HG02571 (cell line): ENCODE data around the gene HERPUD2.
"Not testable (repeated sequence)": the region's sequence is repeated elsewhere in the genome, so short reads cannot be mapped to it uniquely, and the experiment has no call there.

Source experiments
- ATAC-seq: cut with Tn5 transposase; IDR thresholded peaks from one replicate; pipeline ENCODE4 v1.9.1; 2021; ENCODE audit warnings: mild to moderate bottlenecking, moderate library complexity; ENCODE audit not compliant: unreplicated experiment

Gene HERPUD2

DNA sequence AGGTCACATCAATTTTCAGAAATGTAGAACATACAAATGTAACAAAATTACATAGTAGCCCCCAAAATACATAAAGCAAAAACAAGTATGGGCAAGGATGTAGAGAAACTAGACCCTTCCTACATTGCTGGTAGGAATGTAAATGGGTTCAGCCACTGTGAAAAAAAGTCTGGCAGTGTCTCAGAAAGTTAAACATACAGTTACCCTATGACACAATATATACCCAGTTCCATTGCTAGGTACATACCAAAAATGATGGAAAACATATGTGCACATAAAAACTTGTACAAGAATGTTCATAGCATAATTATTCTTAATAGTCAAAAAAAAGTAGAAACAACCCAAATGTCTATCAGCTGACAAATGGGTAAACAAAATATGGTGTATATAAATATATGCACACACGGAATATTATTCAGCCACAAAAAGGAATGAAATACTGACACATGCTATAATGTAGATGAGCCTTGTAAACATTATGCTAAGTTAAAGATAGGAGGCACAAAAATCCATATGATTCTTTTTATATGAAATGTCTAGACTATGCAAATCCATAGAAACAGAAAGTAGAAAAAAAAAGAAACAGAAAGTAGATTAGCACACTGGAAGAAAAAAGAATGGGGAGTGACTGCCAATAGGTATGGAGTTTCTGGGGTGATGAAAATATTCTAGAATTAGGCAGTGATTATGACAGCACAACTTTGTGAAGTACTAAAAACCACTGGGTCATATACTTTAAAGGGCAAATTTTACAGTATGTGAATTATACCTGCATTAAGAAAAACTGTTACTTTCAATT is 13.5 kb downstream of the HERPUD2 start:
- ATAC-seq = no peak

- no peak for ATAC-seq
Measured at GRCh38 chr7:35680403-35681013, 14.4 kb downstream of the HERPUD2 start.

GRCh38 chr7:35677582-35678356 is 17.2 kb downstream of the HERPUD2 start:
- ATAC-seq = no peak

DNA sequence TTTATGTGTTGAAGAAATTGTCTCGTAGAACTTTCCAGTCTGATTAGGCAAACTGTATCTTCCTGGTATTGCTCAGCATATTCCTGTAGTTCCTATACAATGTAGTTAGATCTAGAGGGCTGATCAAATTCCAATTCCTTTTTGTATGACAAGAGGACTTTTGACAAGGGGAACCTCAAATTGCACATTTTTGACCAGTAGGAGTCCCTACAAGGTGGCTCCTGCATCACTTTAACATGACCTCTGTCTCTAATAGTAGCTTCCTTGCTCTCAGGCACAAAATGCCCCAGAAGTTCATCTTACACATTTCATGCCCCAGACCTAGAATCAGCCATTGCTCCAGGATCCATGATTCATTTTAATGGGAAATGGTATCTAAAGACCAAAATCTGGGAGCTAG is 18.7 kb downstream of the HERPUD2 start:
- ATAC-seq = no peak

- no peak for ATAC-seq
Measured at GRCh38 chr7:35670856-35671569, 23.9 kb downstream of the HERPUD2 start.

GRCh38 chr7:35660411-35660810 is 34.5 kb downstream of the HERPUD2 start:
- ATAC-seq = not testable (repeated sequence)

GRCh38 chr7:35658606-35659201 is 36.2 kb downstream of the HERPUD2 start:
- no peak for ATAC-seq

- ATAC-seq = no peak
Measured at GRCh38 chr7:35657125-35657524, 37.8 kb downstream of the HERPUD2 start.

GRCh38 chr7:35654558-35654957 is 40.4 kb downstream of the HERPUD2 start:
- not testable (repeated sequence) for ATAC-seq

GRCh38 chr7:35652124-35652523 is 42.8 kb downstream of the HERPUD2 start:
- ATAC-seq = no peak

DNA sequence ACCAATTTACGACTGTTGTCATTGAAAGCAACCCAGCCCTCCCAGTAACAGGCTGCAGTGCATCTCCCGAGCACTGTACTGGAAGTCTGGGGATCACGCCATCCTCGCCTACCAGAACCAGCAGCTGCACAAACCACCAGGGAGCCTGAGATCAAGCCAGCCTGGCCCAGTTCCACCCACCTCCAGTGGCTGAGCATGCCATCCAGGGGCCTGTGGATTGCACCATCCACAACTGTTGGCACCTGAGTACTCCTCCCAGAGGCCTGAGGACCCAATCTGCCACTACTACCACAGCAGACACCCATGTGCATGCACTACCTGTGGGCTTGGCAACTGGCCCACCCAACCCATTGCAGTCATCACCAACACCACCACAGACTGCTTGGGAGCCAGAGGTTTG is 44.2 kb downstream of the HERPUD2 start:
- ATAC-seq = no peak

DNA sequence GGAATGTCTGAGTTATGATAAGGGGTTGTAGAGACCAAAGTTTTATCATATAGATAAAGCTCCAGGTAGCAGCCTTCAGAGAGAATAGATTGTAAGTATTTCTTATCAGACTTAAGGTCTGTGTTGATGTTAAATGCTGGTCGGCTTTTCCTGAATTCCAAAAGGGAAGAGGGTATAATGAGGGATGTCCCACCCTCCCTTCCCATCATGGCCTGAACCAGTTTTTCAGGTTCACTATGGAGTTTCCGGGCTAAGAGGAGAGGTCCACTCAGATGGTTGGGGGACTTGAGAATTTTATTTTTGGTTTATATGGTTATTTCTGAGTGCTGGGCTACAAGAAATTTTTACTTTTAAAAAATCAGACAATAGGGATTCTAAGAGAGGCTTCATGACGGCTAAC is 45.2 kb downstream of the HERPUD2 start:
- ATAC-seq = no peak

DNA sequence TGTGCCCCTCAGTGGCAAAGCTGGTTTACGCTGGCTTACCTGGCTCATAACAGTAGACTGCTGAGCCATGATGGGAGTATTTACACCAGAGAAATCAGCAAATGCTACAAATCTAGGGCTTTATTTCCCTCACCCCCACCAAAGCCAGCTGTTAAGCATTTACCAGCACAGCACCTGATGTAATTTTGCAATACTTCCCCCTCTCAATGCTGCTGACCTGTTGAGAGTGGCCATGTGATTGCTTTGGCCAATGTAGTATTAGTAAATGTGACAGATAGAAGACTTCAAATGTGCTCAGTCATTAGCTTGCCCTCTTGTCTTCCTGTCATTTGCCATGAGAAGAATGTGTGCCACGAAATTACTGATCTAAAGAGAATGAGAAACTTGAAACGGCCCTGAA is 46.6 kb downstream of the HERPUD2 start:
- ATAC-seq = no peak

DNA sequence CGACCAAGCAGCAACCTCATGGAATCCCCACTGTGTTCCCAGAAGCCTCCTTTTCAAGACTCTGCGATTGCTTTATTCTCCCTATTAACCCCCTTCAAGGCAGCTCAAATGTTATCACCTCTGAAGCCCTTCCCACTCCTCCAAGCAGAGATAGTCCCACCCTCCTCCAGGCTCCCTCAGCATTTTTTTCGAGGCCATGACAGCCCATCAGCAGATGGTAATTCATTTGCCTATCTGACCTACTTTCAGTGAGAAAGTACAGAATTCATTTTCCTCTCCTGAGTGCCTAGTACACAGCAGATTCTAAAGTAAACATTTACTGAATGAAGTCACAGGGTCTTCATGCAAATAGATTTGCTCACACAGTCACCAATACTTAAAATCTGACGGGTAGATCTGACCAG is 47.8 kb downstream of the HERPUD2 start:
- ATAC-seq = no peak

DNA sequence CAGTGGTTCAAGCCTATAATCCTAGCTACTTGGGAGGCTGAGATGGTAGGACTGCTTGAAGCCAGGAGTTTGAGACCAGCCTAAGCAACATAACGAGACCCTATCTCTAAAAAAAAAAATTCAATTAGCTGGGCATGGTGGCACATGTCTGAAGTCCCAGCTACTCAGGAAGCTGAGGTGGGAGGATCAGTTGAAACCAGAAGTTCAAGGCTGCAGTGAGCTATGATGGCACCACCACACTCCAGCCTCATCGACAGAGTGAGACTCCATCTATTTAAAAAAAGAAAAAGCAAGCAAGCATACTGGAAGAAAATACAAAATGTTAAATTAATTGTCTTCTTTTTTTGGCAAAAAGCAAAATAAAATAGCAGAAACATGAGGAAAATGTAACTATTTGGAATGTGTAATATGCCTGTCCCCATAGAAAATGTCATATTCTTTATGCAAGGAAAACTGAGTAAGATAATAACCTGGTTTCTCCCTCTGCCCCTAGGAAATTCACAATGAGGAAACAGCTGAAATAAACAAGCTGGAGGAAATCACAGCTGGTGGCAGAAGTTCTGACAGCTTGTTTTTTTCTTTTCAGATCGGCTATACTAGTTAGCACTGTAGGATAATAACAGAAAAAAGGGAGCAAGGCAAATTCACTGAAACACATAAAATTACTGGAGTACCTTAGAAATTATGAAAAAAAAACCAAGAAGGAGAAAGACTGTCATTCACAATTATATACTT is 48.5 kb downstream of the HERPUD2 start:
- ATAC-seq = no peak

GRCh38 chr7:35645691-35646090 is 49.2 kb downstream of the HERPUD2 start:
- ATAC-seq = no peak

- no peak for ATAC-seq
Measured at GRCh38 chr7:35630024-35630972, 64.6 kb downstream of the HERPUD2 start.

DNA sequence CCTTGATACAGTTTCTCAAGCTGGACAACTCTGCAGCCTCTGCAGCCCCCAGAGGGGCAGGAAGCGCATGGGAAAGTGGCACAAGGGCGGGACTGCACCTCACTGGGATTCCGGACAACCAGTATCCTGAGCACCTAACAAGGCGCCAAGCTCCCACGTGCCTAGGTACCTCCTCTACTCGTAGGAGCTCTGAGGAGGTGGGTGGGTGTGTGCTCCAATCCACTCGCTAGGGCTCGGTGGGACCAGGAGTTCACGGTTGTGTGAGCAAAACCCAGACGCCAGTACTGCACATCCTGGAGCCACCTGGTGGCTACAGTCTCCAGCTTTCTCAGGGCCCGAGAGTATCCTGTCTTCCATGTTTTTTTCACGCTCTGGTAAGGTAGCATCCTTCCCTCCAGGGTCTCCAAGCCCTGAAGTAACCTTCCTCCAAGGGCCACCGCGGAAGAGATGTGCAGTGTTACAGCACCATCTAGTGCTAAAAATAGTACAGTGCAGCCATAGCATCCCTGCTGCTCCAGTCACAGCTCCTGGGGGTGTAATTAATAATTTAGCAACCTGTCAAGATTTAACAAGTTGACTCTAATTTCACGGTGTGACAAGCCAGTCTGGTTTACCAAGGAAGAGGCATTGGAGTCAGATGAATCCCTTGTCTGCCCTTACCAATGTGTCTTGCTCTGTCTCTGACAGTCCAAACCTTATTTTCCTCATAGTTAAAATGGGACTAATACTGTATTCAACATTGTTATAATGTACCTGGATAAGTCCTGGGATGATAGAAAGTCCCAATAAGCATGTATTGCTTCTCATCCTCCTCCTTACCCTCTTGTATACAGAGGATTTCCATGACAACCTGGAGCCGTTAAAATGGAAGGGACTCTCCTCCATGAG is 70.4 kb downstream of the HERPUD2 start:
- peak; percentile 81 for ATAC-seq
